ENCODE measurements around the gene DVL3. TPM values are rescaled to one million over a fixed set of nuclear protein-coding genes. Genes with fewer than 3 reads are reported as not detected.

DVL3 gene
- total and polyA plus RNA-seq, 2 donors from 2014 or later = 30.3 to 57.4 TPM

DNA sequence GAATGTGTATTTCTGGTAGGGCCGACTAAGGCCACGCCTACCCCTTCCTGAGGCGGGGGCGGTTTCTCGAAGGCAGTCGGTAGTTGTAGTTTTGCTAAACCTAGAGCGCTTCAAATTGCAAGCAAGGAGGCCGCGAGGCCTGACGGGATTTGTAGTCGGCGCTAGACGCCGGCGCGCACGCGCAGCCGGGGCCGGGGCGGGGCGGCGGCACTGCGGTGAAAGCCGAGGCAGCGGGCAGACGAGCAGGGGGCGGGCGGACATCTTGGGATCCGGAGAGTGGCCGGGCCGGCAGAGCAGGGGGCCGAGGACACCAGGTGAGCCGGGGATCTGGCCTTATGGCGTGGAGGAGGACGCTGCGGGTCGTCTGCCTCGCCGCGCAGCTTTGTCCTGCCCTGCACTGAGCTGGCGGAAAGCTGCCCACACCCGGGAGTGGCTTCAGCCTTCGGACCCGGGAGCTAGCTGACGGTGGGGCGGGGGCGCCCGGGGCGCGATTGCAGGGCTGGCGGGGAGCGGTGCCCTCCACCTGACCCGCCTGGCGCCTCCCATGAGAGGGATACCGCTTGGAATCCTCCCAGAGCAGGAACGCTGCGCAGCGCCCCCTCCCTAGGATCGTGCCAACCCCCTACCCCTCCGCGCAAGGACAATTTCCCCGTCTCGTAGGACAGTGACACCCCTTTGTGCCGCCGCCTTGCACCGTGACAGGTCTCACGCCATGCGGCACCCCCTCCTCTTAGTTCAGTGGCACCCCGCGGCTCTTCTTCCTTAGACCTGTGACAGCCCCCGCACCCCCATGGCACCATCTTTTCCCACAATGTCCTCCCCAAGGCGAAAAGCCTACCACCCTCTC is 19.7 kb downstream of the DVL3 start, which contains the start of gene AP2M1:
AP2M1 (plus strand) TSS at position 210 of the 847 bp plus-strand sequence. CDS start 2,139 bp downstream, outside the sequence.
- H3K9me3 ChIP-seq (ENCODE audit: control insufficient read depth in 2 of 3, insufficient read depth in 1 of 3, low read length in 3 of 3) = no peaks in the 10 kb centered on the region
- TF ChIP-seq, protein P1, sequence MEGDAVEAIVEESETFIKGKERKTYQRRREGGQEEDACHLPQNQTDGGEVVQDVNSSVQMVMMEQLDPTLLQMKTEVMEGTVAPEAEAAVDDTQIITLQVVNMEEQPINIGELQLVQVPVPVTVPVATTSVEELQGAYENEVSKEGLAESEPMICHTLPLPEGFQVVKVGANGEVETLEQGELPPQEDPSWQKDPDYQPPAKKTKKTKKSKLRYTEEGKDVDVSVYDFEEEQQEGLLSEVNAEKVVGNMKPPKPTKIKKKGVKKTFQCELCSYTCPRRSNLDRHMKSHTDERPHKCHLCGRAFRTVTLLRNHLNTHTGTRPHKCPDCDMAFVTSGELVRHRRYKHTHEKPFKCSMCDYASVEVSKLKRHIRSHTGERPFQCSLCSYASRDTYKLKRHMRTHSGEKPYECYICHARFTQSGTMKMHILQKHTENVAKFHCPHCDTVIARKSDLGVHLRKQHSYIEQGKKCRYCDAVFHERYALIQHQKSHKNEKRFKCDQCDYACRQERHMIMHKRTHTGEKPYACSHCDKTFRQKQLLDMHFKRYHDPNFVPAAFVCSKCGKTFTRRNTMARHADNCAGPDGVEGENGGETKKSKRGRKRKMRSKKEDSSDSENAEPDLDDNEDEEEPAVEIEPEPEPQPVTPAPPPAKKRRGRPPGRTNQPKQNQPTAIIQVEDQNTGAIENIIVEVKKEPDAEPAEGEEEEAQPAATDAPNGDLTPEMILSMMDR (IDR thresholded peaks at IDR 0.05; ENCODE audit: borderline replicate concordance, extremely low read depth, insufficient read depth) = no peak
- peak within 1 kb of the TSS; percentile 85 to 95 for H3K27ac ChIP-seq (ENCODE audit: low read depth in 2 of 2, low read length in 2 of 2)
- H3K36me3 ChIP-seq (ENCODE audit: control insufficient read depth in 2 of 3, insufficient read depth in 3 of 3, low read length in 3 of 3) = peaks cover 0 to 37% (median 19%) of the 10 kb centered on the region in 3 donors
- intact Hi-C loops (cut with DNase I) = no loop called here
- DNase-seq (peak; percentile 99), FAIRE-seq (no peak)
- peak within 1 kb of the TSS; percentile 69 to 93 (median 75) for H3K9ac ChIP-seq (ENCODE audit: low read length in 3 of 3)
- peak within 1 kb of the TSS; percentile 75 to 92 (median 84) for H3K4me3 ChIP-seq (ENCODE audit: low read length in 3 of 3)
- peaks cover 0 to 28% (median 10%) of the 10 kb centered on the region in 3 donors for H3K4me1 ChIP-seq (ENCODE audit: control insufficient read depth in 2 of 3, insufficient read depth in 2 of 3, low read depth in 1 of 3, low read length in 3 of 3)
- H3K27me3 ChIP-seq (ENCODE audit: control insufficient read depth, insufficient read depth, low read length) = no peaks in the 10 kb centered on the region

DNA sequence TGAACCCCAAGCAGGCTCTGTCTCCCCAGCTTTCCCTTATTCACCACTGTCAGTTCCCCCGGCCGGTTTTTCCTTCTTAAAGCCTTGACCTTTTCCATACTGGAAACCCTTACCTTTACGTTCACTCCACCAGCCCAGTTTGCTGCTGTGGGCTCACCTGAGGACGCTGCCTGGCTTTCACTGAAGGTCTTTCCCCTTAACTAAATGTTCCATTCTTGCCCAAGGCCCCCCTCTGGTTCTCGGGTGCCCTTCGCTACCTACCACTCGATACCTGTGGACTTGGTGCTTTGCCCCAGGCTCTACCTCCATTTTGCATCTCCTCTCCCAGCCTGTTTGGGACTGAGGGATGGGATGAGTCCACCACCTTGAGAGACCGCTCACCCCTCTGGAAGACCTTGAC is 20.3 kb downstream of the DVL3 start:
- FAIRE-seq (no peak), DNase-seq (peak in 1 of 5 donors; percentile 44)
- H3K36me3 ChIP-seq (ENCODE audit: control insufficient read depth in 2 of 3, insufficient read depth in 3 of 3, low read length in 3 of 3) = peaks cover 0 to 43% (median 26%) of the 10 kb centered on the region in 3 donors
- intact Hi-C loops (cut with DNase I) = no loop called here
- peaks cover 0 to 28% (median 10%) of the 10 kb centered on the region in 3 donors for H3K4me1 ChIP-seq (ENCODE audit: control insufficient read depth in 2 of 3, insufficient read depth in 2 of 3, low read depth in 1 of 3, low read length in 3 of 3)
- H3K27me3 ChIP-seq (ENCODE audit: control insufficient read depth, insufficient read depth, low read length) = no peaks in the 10 kb centered on the region
- TF ChIP-seq, protein P1 (IDR thresholded peaks at IDR 0.05; ENCODE audit: borderline replicate concordance, extremely low read depth, insufficient read depth) = no peak
- H3K27ac ChIP-seq (ENCODE audit: low read depth in 2 of 2, low read length in 2 of 2) = peak overlapping the region; percentile 85 to 95
- H3K4me3 ChIP-seq (ENCODE audit: low read length in 3 of 3) = peak overlapping the region; percentile 75 to 92 (median 84)
- H3K9me3 ChIP-seq (ENCODE audit: control insufficient read depth in 2 of 3, insufficient read depth in 1 of 3, low read length in 3 of 3) = no peaks in the 10 kb centered on the region
- peak overlapping the region; percentile 69 to 93 (median 75) for H3K9ac ChIP-seq (ENCODE audit: low read length in 3 of 3)

DNA sequence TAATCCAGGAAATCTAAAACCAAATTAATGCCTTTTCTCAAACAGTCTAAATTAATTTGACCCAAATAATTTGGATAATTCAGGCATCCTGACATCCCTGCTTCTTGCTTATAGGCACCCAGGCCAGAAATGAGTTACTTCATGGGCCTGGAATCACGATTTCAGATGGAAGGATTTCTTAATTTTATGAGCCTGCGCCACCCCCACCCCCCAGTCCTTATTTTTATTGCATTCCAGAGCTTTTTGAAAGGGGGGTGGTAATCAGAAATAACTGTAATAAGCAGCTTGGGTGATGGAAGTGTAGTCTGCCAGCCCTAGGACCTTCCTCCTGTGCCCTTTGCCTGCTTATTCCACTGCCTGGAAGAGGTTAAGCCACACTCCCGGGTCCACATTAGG is 20.8 kb downstream of the DVL3 start:
- TF ChIP-seq, protein P1 (IDR thresholded peaks at IDR 0.05; ENCODE audit: borderline replicate concordance, extremely low read depth, insufficient read depth) = no peak
- no peak for DNase-seq
- H3K36me3 ChIP-seq (ENCODE audit: control insufficient read depth in 2 of 3, insufficient read depth in 3 of 3, low read length in 3 of 3) = peaks cover 0 to 44% (median 30%) of the 10 kb centered on the region in 3 donors

More for the DNA sequence above, 20.8 kb downstream of the DVL3 start:
- no peak for FAIRE-seq
- Histone ChIP-seq H3K4me1 (ENCODE audit: control insufficient read depth in 2 of 3, insufficient read depth in 2 of 3, low read depth in 1 of 3, low read length in 3 of 3) (peaks cover 0 to 28% (median 10%) of the 10 kb centered on the region in 3 donors), H3K27ac (ENCODE audit: low read depth in 2 of 2, low read length in 2 of 2) (peak overlapping the region; percentile 85 to 95), H3K27me3 (ENCODE audit: control insufficient read depth, insufficient read depth, low read length) (no peaks in the 10 kb centered on the region), H3K9ac (ENCODE audit: low read length in 3 of 3) (peak overlapping the region; percentile 69 to 93 (median 75)), H3K9me3 (ENCODE audit: control insufficient read depth in 2 of 3, insufficient read depth in 1 of 3, low read length in 3 of 3) (no peaks in the 10 kb centered on the region), H3K4me3 (ENCODE audit: low read length in 3 of 3) (peak overlapping the region; percentile 75 to 92 (median 84))
- intact Hi-C loops (cut with DNase I) = no loop called here

All from kidney (tissue), 14 donors.